ENCODE results near the gene MTHFD2L.
A peak's percentile ranks its signal among the peaks of the same experiment; 100 is the strongest.
"Not testable (repeated sequence)": the region's sequence is repeated elsewhere in the genome, so short reads cannot be mapped to it uniquely, and the experiment has no call there.

The MTHFD2L gene

DNA sequence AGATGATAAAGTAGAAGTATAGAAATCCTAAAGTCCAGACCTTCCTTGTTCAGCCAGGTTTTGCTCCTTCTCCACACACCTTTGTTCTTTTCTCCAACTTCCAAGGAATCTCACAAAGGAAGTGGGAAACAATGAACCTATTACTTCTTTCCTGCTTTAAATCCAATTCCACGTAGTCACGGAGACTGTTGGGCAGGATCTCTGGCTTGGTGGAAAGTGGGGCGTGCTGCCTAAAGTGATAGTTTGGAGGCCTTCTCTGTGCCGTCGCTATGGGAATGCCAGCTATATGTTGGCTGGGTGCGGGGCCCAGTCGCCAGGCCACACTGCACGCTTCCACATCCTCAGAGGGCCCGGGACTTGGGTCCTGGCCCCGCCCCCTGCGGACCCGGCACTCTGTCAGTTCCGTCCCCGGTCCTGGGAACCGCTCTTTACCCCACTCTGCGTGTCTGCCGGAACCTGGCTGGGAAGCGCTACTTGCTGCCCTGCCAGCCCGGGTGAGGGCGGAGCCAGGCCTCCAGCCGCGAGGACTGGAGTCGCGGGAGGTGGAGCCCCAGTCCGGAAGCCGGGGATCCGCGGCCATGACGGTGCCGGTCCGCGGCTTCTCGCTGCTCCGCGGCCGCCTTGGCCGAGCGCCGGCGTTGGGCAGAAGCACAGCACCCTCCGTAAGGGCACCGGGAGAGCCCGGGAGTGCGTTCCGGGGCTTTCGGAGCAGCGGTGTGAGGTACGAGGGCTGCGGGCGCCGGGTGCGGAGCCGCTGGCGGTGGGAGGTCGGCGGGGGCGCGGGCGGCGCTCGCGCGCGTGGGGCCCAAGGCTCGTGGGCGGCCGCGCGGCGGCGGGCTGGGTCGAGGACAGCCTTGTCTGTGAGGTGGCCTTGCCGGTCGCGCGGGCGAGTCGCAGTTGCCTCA lies at the start of gene MTHFD2L:
TSS of gene MTHFD2L (plus strand) at position 558 of the 905 bp plus-strand sequence. CDS start at position 579, 21 bp downstream.
- peak; percentile 43 to 75 (median 53) for DNase-seq

DNA sequence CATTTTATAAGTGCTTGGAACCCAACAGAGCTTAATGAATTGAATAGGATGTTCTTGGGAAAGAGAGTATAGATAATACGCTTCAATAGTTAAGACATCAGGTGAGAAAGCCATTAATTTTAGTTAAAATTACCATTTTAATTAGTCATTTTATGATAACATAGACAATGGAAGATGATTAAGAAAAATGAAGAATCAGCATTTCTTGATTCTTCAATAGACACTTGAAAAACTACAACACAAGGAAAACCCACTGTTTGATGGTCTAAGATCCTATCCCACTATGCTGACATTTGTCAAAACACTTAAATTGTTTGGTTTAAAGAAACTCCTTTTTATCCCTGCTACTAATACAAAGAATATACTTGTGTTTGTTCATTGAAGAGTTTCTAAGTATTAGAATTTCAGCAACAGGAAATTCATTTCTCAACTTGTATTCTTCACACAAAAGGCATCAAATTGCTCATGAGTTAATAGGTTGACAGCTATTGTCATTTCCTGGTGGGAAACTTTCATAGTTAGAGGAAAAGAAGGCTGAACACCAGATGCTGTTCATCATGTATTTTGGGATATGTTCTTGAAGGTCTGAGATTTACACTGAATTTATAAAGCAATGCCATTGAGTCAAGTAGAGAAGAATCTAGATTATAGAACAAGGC lies 49.3 kb upstream of the MTHFD2L start:
- DNase-seq, result no peak

DNA sequence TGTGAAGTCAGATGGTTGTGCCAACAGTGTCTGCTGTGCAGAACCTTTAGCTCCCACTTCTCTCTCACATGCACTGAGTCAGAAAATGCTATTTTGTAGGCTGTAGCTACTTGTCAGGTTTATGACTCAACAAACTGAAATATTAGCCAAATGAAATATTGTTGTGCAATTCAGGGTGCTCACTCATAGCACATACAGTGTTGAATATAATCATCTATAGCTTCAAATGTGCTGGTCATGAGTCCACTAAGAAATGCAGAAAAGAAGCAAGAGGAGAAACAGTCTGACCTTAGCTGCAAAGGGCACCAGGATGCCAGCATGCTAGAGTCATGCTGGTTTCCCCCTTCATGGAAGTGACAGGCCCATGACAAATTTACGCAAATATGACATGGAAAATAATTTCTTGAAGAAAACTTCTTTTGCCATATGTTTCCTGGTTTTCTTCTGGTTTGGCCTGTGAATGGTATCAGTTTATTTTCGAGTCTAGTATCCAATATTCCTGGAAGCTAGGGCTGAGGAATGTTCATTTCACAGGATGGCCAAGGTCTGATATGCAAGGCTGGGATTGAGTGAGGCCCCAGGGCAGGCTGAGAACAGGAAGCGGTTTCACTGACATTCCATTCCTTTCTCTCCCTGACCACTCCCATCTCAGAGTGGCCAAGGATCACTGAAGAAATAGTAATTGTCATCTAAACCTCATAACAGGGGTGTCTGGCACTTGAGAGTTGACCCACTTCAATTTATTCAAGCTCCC lies 48.6 kb upstream of the MTHFD2L start:
- no peak for DNase-seq

DNA sequence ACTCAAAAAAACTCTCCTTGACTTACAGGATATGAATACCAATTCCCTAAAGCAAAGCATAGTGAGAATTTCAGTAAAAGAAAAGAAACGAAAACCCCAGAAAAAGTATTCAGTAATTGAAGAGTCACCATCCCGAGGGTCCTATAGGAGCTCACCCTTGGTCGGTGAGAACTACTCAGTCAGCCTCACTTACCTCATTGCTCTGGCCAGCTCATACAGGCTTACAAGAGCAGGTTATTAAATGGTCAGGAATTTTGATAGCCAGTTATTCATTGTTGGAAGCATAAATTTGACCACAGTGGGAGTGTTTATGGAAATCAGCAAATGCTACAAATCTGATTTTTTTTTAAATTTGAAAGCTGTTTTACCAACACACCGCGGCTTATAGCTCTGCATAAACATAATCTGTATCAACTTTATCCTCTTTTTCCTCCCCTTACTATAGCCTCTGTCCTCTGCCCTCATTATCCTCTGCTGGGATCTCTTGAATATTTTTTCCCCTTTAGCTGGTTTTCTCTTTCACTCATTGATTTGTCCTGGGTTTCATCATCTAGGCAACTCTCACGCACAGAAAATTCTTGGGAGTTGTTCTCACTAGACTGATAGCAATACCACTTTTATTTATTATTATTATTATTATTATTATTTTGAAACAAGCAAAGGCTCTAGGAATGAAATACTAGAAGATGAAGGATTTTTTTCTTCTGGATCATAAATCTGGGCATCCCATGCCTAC lies 47.9 kb upstream of the MTHFD2L start:
- DNase-seq, result no peak

DNA sequence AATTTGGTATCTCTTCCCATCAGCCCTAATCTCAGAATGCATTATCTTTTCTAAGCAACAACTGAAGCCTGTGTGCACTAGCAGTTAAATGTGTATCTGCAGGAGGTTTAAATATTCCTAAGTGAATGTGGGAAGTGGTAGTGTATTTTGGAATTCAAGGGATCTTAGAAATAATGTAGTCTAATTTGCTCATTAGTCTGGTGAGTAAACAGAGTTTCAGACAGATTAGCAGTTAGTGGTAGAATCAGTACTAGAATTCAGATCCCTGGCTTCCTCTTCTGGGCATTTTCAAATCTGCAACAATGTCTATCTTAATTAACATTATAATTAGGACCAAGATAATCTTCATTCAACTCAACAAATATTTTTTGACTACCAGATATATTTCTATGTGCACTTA lies 47.2 kb upstream of the MTHFD2L start:
- DNase-seq, result no peak

DNA sequence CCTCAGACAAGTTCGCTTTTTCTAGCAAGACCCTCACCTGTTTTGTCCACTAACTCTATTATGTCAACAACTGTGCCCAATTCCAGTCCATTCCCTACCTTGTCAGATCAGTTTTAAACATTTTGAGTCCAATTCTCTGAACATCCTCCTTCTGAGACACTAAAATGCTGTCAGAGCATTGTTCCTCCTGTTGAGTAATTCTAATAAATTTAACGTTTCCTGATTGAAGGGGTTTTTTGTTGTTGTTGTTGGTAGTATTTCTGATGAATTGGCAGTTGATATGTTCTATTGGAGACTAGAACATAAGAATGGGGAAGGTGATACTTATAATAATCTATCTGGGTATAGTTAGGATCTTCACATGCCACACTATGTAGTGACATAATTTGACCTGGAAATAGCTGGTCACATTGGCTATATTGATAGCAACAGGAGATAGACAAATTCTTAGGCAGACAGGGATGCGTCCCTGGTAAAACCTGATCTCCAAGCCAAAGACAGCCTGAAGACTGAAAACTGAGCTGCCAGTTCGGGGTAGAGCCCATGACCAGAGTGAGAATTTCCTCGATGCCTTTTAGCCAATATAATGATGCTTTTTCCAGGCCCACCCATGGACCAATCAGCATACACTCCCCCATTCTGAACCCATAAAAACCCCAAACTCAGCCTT lies 46.5 kb upstream of the MTHFD2L start:
- no peak for DNase-seq

DNA sequence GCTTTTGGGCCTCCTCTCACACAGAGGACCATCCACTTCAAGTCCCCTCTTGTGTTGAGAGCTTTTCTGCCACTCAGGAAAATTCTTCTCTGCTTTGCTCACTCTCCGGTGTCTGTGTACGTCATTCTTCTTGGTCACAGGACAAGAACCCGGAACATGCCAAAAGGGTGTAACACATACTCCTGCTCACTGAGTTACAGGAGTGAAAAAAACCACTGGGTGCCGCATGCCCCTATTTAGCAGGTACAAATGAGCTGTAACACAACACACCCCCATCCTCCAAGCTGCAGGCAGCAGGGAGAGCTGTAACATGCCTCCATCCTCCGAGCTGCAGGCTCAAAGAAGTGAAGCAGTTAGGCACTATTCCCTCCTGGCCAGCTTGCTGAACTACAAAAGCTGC lies 45.9 kb upstream of the MTHFD2L start:
- no peak for DNase-seq

DNA sequence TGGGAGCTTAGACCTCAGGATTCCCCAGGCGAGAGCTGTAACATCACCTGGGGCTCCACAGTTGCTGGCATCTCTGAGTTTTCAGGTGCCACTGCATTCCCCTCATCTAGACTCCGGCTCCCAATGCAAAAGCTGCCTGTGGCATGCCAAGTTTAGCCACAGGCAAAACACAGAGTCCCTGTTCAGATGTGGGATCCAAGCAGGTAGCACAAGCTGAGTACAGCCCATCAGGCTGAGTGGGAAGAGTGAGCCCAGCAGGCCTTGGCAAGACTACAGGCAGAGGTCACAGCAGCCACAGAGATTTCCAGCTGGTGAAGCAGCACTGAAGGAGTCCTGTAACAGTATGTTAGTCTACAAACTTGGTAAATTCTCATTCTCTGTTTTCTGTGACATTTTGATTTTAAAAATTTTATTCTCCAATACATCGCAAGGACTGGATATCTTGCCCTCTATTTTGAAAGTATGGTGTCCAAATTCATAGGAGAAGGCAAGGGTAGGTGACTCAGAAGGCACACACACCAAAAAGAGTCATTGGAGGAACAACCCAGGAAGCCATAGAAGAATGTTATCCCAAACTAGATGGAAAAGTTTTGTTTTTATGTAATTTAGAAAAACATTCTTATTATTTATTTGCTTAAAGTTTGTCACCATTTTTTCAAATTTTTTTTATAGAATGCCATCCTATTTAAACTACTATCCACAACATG lies 45.4 kb upstream of the MTHFD2L start:
- DNase-seq, result no peak

DNA sequence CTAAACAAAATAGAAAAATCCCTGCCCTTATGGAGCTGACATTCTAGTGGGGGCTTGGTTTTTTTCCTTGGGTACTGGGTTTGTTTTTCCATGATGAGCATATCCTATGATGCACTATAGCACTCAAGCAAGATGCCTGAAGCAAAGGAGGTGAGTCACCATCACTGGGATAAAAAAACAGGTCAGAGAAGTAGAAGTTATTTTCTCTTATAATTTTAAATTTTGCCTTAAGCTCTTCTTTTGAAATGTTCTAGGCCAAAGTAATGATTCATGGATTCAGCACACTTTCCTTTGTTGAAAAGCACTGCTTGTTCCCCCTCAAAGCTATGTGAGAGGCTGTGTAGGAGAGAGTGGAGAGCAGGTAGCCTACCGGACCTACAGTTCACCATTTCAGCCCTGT lies 43.7 kb upstream of the MTHFD2L start:
- no peak for DNase-seq

DNA sequence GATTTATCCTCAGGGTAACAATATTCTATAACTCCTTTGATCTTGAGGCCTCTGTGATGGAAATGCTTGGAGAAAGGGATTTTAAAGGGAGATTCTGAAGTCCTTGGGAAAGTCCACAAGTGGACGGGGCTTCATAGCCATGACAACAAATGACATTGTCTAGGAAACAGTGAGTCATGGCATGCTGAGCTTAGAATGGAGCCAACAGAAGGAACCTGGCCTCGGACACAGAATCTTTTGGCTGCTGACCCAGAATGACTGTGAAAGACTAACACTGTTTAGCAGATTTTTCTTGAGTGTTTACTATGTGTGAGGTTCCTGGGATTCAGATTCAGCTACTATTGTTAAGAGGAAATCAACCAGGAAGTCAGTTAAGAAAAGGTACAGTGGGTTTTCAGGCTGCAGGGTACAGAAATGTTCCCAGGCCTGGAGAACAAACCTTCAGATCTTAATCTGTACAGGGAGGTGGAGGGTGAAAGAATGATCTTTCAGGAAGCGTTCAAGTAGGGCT lies 40.8 kb upstream of the MTHFD2L start:
- no peak for DNase-seq

DNA sequence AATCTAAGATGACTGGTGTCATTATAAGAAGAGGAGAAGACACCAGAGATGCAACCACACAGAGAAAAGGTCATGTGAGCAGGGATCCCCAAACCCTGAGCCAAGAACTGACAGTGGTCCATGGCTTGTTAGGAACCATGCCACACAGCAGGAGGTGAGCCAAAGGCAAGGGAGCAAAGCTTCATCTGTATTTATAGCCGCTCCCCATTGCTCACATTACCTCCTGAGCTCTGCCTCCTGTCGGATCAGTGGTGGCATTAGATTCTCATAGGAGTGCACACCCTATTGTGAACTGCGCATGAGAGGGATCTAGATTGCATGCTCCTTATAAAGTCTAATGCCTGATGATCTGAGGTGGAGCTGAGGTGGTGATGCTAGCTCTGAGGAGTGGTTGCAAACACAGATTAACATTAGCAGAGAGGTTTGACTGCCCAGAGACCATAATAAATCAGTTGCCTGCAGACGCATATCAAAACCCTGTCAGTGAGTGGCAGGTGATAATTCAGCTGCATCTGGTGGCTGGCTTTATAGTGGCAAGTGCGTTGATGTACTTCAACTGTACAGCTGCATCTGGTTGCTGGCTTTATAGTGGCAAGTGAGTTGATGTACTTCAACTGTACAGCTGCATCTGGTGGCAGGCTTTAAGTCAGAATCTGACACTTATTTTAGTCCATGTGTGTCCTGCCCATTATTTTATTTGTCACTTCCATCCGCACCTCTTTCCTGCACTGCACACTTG lies 39.1 kb upstream of the MTHFD2L start:
- no peak for DNase-seq

DNA sequence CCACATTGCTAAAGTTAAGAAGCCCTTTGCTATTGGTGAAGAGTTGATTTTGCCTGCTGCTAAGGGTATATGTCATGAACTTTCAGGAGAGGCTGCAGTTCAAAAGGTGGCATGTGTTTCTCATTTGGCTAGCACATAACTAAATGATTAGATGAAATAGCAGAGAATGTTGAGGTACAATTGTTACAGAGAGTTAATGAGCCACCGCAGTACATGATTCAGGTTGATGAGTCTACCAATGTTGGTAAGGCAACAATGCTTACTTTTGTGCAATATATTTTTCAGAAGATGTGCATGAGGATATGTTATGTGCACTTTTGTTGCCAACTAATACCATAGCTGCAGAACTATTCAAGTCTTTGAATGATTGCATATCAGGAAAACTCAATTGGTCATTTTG lies 37.8 kb upstream of the MTHFD2L start:
- DNase-seq, result no peak

DNA sequence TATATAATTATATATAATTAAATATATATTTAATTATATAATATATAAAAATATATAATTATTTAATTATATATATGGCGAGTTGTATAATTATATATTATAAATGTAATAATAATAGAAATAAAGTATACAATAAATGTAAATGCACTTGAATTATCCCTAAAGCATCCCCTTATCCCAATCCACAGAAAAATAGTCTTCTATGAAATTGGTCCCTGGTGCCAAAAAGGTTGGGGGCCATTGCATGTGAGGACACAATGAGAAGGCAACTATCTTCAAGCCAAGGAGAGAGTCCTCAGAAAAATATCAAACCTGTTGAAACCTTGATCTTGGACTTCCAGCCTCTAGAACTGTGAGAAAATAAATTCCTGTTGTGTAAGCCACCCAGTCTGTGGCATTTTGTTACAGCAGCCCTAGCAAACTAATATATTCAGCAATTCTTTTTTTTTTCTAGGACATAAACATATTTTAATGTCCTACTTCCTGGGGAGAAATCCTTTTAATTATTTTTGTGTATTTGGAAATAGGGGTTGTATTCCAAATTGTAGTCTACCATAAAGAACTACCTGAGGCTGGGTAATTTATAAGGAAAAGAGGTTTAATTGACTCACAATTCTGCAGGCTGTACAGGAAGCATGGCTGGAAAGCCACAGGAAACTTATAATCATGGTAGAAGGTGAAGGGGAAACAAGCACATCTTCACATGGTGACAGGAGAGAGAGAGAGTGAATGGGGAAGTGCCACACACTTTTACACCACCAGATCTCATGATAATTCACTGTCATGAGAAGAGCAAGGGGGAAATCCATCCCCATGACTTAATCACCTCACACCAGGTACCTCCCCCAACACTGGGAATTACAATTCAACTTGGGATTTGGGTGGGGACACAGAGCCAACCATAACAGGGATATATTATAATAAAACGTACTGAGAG lies 36.0 kb upstream of the MTHFD2L start:
- DNase-seq, result no peak

DNA sequence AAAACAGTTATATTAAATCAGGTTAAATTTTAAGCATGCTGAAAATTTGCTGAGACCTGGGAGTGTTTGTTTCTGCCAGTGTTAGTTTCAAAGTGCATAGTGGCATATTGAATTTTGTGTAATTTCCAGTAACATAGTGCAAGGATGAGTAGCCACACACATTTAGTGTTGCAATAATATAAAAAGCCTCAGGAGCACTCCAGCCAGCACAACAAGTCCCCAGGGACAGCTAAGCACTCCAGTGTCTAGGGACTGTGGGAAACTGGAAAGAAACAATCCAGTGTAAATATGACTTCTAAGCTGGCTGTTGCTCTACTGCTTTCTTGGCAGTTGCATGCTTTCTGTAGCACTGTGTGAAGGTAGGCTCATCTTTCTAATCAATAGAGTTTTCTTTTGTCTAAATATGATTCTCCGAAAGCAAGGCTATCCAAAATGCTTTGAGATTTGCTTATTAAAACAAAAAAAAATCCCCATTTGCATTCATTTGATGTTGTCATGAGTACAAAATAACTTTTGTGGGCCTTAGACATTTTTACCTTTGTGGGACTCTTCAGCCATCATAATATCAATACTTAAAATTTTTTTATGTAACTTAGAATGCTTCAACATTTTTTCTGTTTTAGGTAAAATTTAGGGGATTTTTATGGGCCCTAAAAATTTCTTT lies 34.7 kb upstream of the MTHFD2L start:
- no peak for DNase-seq

DNA sequence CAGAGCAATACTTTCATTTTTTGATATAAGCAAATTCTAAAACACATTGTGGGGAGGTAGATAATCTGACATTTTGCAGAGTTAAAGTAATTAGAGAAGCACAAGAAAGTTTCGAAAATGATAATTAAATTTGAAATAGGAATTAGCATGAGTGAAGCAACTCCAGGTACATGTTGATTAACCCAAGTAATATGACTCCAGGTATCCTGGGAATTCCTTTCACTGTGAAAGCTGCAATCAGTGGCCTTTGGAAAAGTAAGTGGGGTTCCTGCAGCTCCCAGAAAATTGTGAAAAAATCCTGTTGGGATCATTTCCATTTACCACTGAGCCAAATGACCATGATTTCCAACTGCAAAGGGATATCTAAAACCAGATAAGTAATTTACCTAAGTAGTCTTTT lies 32.9 kb upstream of the MTHFD2L start:
- no peak for DNase-seq

DNA sequence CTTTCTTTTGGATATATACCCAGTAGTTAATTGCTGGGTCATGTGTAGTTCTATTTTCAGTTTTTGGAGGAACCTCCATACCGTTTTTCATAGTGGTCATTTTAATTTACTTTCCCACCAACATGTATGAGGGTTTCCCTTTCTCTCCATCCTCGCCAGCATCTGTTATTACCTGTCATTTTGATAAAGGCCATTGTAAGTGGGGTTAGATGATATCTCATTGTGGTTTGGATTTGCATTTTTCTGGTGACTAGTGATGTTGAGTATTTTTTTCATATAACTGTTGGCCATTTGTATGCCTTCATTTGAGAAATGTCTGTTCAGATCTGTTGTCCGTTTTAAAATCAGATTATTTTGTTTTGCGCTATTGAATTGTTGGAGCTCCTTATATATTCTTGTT lies 30.2 kb upstream of the MTHFD2L start:
- DNase-seq, result no peak

DNA sequence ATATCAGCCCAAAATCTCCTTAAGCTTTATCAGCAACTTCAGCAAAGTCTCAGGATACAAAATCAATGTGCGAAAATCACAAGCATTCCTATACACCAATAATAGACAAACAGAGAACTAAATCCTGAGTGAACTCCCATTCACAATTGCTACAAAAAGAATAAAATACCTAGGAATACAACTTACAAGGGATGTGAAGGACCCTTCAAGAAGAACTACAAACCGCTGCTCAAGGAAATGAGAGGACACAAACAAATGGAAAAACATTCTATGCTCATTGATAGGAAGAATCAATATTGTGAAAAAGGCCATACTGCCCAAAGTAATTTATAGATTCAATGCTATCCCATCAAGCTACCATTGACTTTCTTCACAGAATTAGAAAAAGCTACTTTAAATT lies 27.1 kb upstream of the MTHFD2L start:
- DNase-seq, result not testable (repeated sequence)

DNA sequence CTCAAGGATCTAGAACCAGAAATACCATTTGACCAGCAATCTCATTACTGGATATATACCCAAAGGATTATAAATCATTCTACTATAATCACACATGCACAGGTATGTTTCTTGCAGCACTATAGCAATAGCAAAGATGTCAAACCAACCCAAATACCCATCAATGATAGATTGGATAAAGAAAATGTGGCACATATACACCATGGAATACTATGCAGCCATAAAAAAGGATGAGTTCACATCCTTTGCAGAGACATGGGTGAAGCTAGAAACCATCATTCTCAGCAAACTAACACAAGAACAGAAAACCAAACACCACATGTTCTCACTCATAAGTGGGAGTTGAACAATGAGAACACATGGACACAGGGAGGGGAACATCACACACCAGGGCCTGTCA lies 25.7 kb upstream of the MTHFD2L start:
- not testable (repeated sequence) for DNase-seq

DNA sequence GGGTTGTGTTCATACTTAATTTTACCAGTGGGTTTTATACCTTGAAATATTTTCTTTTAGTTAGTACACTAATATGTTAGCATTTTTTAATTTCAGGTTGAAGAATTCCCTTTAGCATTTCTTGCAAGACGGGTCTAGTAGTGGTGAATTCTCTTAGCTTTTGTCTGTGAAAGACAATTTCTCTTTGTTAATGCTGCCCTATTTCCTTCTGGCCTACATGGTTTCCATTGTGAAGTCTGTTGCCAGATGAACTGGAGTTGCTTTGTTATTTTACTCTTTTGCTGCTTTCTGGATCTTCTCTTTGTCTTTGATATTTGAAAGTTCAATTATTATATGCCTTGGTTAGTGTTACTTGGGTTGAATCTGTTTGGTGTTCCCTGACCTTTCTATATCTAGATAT lies 25.0 kb upstream of the MTHFD2L start:
- DNase-seq, result no peak

Measured in activated naive CD4-positive, alpha-beta T cell (primary cell).